ENCODE data around the gene PRKCE. TPM values are rescaled to one million over a fixed set of nuclear protein-coding genes. Genes with fewer than 3 reads are reported as not detected.
A peak's percentile ranks its signal among the peaks of the same experiment; 100 is the strongest.

Gene PRKCE
- total RNA-seq, 2 donors from 2014 or later: 7.2 to 25.4 TPM

- Histone ChIP-seq H3K4me1 (replicated peaks) (no peaks in the 10 kb centered on the region), H3K27me3 (replicated peaks; ENCODE audit: insufficient read depth) (no peaks in the 10 kb centered on the region), H3K27ac (no peak overlapping the region), H3K9me3 (no peaks in the 10 kb centered on the region), H3K36me3 (no peaks in the 10 kb centered on the region), H3K4me3 (no peak overlapping the region)
- no peak for TF ChIP-seq POLR2AphosphoS5 (IDR thresholded peaks at IDR 0.05)
- no peak for TF ChIP-seq CTCF (IDR thresholded peaks at IDR 0.05)
- TF ChIP-seq POLR2A (IDR thresholded peaks at IDR 0.05): no peak
- DNase-seq (ENCODE audit: low spot score): no peak
- 92% methylated on average over 15 of the region's 15 CpGs for WGBS
- intact Hi-C loops (cut with DNase I): no loop called here
These were observed 118.5 kb downstream of the PRKCE start for GRCh38 chr2:45769854-45770576.

- no peak overlapping the region for H3K4me3 ChIP-seq
- peak overlapping the region; percentile 0 to 42 for H3K27ac ChIP-seq
- intact Hi-C loops (cut with DNase I): no loop called here
- no peak for DNase-seq (ENCODE audit: low spot score)
- WGBS: 70% methylated on average over 1 of the region's 1 CpG
- H3K4me1 ChIP-seq (replicated peaks): no peaks in the 10 kb centered on the region
- H3K36me3 ChIP-seq: no peaks in the 10 kb centered on the region
- H3K9me3 ChIP-seq: no peaks in the 10 kb centered on the region
- no peaks in the 10 kb centered on the region for H3K27me3 ChIP-seq (replicated peaks; ENCODE audit: insufficient read depth)
- TF ChIP-seq CTCF (IDR thresholded peaks at IDR 0.05) (no peak), POLR2AphosphoS5 (IDR thresholded peaks at IDR 0.05) (no peak), POLR2A (IDR thresholded peaks at IDR 0.05) (no peak)
These were observed 119.3 kb downstream of the PRKCE start for GRCh38 chr2:45770811-45771210.

- Histone ChIP-seq H3K27ac (peak overlapping the region; percentile 0 to 42), H3K4me3 (no peak overlapping the region), H3K36me3 (no peaks in the 10 kb centered on the region), H3K27me3 (replicated peaks; ENCODE audit: insufficient read depth) (no peaks in the 10 kb centered on the region), H3K4me1 (replicated peaks) (no peaks in the 10 kb centered on the region), H3K9me3 (no peaks in the 10 kb centered on the region)
- DNase-seq (ENCODE audit: low spot score): no peak
- no peak for TF ChIP-seq CTCF (IDR thresholded peaks at IDR 0.05)
- TF ChIP-seq POLR2AphosphoS5 (IDR thresholded peaks at IDR 0.05): no peak
- no peak for TF ChIP-seq POLR2A (IDR thresholded peaks at IDR 0.05)
- intact Hi-C loops (cut with DNase I): no loop called here
- WGBS: 20% methylated on average over 10 of the region's 10 CpGs
These were observed 119.8 kb downstream of the PRKCE start for GRCh38 chr2:45771261-45771660.

- Histone ChIP-seq H3K27ac (no peak overlapping the region), H3K4me1 (replicated peaks) (no peaks in the 10 kb centered on the region), H3K36me3 (no peaks in the 10 kb centered on the region), H3K27me3 (replicated peaks; ENCODE audit: insufficient read depth) (no peaks in the 10 kb centered on the region), H3K9me3 (no peaks in the 10 kb centered on the region), H3K4me3 (no peak overlapping the region)
- DNase-seq (ENCODE audit: low spot score): no peak
- TF ChIP-seq POLR2A (IDR thresholded peaks at IDR 0.05) (no peak), CTCF (IDR thresholded peaks at IDR 0.05) (no peak), POLR2AphosphoS5 (IDR thresholded peaks at IDR 0.05) (no peak)
- 50% methylated on average over 2 of the region's 2 CpGs for WGBS
- intact Hi-C loops (cut with DNase I): no loop called here
These were observed 120.6 kb downstream of the PRKCE start for GRCh38 chr2:45772038-45772437.

GRCh38 chr2:45773909-45774308 is 122.4 kb downstream of the PRKCE start:
- no peaks in the 10 kb centered on the region for H3K9me3 ChIP-seq
- no peak overlapping the region for H3K4me3 ChIP-seq
- no peak overlapping the region for H3K27ac ChIP-seq
- no peaks in the 10 kb centered on the region for H3K4me1 ChIP-seq (replicated peaks)
- 90% methylated on average over 9 of the region's 9 CpGs for WGBS
- no peak for DNase-seq (ENCODE audit: low spot score)
- intact Hi-C loops (cut with DNase I): no loop called here
- H3K36me3 ChIP-seq: no peaks in the 10 kb centered on the region
- no peak for TF ChIP-seq POLR2A (IDR thresholded peaks at IDR 0.05)
- TF ChIP-seq POLR2AphosphoS5 (IDR thresholded peaks at IDR 0.05): no peak
- no peak for TF ChIP-seq CTCF (IDR thresholded peaks at IDR 0.05)
- no peaks in the 10 kb centered on the region for H3K27me3 ChIP-seq (replicated peaks; ENCODE audit: insufficient read depth)
